Osteocyte (in vitro differentiated cells): Measurements from ENCODE around the gene DPP6. TPM values are rescaled to one million over a fixed set of nuclear protein-coding genes. Genes with fewer than 3 reads are reported as not detected.

ENCODE experiments used
- DNase-seq: peaks from one replicate; pipeline ENCODE4 v3.0.0; 2021; ENCODE audit warnings: mixed read lengths; ENCODE audit not compliant: unreplicated experiment; ENCODE audit errors: extremely low spot score
- H3K27ac Mint-ChIP-seq: one replicate; pipeline ENCODE4 v1.8.0; 2021; ENCODE audit warnings: mild to moderate bottlenecking, mixed read lengths; ENCODE audit not compliant: unreplicated experiment
- H3K27me3 Mint-ChIP-seq: one replicate; pipeline ENCODE4 v1.8.0; 2021; ENCODE audit warnings: mixed read lengths; ENCODE audit not compliant: unreplicated experiment
- H3K36me3 Mint-ChIP-seq: one replicate; pipeline ENCODE4 v1.8.0; 2021; ENCODE audit warnings: mixed read lengths; ENCODE audit not compliant: unreplicated experiment
- H3K4me1 Mint-ChIP-seq: one replicate; pipeline ENCODE4 v1.8.0; 2021; ENCODE audit warnings: mixed read lengths; ENCODE audit not compliant: unreplicated experiment
- H3K4me3 Mint-ChIP-seq: one replicate; pipeline ENCODE4 v1.8.0; 2021; ENCODE audit warnings: mild to moderate bottlenecking, moderate library complexity, mixed read lengths; ENCODE audit not compliant: unreplicated experiment
- H3K9me3 Mint-ChIP-seq: one replicate; pipeline ENCODE4 v1.8.0; 2021; ENCODE audit warnings: mixed read lengths; ENCODE audit not compliant: unreplicated experiment
- CTCF ChIP-seq: fragments of 200-600 bp; sonication (generic); IDR thresholded peaks from 2 replicates; pipeline ENCODE4 v1.5.0; 2021; ENCODE audit warnings: antibody characterized with exemption, mild to moderate bottlenecking, moderate library complexity
- total RNA-seq: library from RNA; stranded (reverse); gene quantifications from 2 replicates; pipeline ENCODE4 v1.2.1, GENCODE V29; 2021

Gene DPP6
- total RNA-seq, 1 donor from 2014 or later, result not detected

- Mint-ChIP-seq H3K4me1 (no peaks in the 10 kb centered on the region), H3K4me3 (no peak overlapping the region), H3K27ac (no peak overlapping the region), H3K9me3 (peaks cover 51% of the 10 kb centered on the region), H3K27me3 (no peaks in the 10 kb centered on the region), H3K36me3 (no peaks in the 10 kb centered on the region)
- TF ChIP-seq CTCF, result no peak
- DNase-seq, result no peak
These were observed 501.6 kb downstream of the DPP6 start for GRCh38 chr7:154553711-154554265.

- no peak for TF ChIP-seq CTCF
- H3K36me3 Mint-ChIP-seq, result no peaks in the 10 kb centered on the region
These were observed 507.3 kb downstream of the DPP6 start for GRCh38 chr7:154559454-154559853.

GRCh38 chr7:154564676-154565075 lies 512.5 kb downstream of the DPP6 start:
- no peaks in the 10 kb centered on the region for H3K4me1 Mint-ChIP-seq
- no peak for DNase-seq
- peaks cover 55% of the 10 kb centered on the region for H3K9me3 Mint-ChIP-seq
- H3K4me3 Mint-ChIP-seq, result no peak overlapping the region
- no peaks in the 10 kb centered on the region for H3K36me3 Mint-ChIP-seq
- no peak overlapping the region for H3K27ac Mint-ChIP-seq
- no peak for TF ChIP-seq CTCF
- no peaks in the 10 kb centered on the region for H3K27me3 Mint-ChIP-seq

More at GRCh38 chr7:154559454-154559853, 507.3 kb downstream of the DPP6 start:
- DNase-seq, result no peak
- Mint-ChIP-seq H3K4me3 (no peak overlapping the region), H3K9me3 (peaks cover 48% of the 10 kb centered on the region), H3K4me1 (no peaks in the 10 kb centered on the region), H3K27me3 (no peaks in the 10 kb centered on the region), H3K27ac (no peak overlapping the region)

GRCh38 chr7:154566877-154567276 lies 514.7 kb downstream of the DPP6 start:
- Mint-ChIP-seq H3K4me1 (no peaks in the 10 kb centered on the region), H3K4me3 (no peak overlapping the region), H3K9me3 (peaks cover 53% of the 10 kb centered on the region), H3K36me3 (no peaks in the 10 kb centered on the region), H3K27ac (no peak overlapping the region), H3K27me3 (no peaks in the 10 kb centered on the region)
- no peak for TF ChIP-seq CTCF
- DNase-seq, result no peak

- Mint-ChIP-seq H3K27ac (no peak overlapping the region), H3K4me1 (no peaks in the 10 kb centered on the region), H3K9me3 (peaks cover 42% of the 10 kb centered on the region), H3K4me3 (no peak overlapping the region), H3K27me3 (no peaks in the 10 kb centered on the region), H3K36me3 (no peaks in the 10 kb centered on the region)
- no peak for TF ChIP-seq CTCF
- no peak for DNase-seq
These were observed 516.1 kb downstream of the DPP6 start for GRCh38 chr7:154568346-154568745.
